ENCODE results near the gene PPFIBP1.
"Not testable (repeated sequence)": the region's sequence is repeated elsewhere in the genome, so short reads cannot be mapped to it uniquely, and the experiment has no call there.

Gene PPFIBP1

DNA sequence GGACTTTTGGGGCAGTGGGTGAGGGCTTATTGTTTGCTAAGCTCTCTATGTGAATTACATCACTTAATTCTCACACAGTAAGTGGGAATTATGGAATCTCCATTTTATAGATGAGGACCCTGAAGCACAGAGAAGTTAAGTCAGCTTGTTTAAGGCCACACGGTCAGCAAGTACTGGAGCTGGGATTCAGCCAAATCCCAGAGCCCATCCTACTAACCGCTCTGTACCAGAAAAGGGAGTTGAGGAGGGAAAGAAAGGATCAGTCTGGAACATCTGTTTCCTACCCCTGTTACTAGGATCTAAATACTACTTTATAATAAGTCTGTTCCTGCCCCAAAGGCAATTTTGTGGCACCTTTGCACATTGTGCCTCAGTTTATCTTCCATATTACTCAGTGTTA lies 42.6 kb downstream of the PPFIBP1 start:
- DNase-seq (ENCODE audit: low read depth in 2 of 2), result no peak

DNA sequence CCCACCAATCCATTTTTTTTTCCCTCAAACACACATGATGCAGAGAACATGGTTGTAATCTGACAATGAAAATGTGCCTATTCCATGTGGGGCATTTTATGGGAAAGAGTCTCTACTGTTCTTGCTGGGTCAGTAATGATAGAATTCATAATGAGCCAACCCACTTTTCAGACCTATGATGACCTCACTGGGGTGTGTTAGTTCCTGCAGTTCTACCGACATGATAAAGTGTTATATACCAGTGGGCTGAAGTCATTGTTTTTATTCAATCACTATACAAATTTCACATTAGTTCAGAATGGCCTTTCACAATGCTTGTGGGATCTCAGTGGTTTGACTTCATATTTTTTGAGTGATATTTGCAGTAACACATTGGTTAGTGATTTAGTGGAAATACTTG lies 47.5 kb downstream of the PPFIBP1 start:
- no peak for DNase-seq (ENCODE audit: low read depth in 2 of 2)

DNA sequence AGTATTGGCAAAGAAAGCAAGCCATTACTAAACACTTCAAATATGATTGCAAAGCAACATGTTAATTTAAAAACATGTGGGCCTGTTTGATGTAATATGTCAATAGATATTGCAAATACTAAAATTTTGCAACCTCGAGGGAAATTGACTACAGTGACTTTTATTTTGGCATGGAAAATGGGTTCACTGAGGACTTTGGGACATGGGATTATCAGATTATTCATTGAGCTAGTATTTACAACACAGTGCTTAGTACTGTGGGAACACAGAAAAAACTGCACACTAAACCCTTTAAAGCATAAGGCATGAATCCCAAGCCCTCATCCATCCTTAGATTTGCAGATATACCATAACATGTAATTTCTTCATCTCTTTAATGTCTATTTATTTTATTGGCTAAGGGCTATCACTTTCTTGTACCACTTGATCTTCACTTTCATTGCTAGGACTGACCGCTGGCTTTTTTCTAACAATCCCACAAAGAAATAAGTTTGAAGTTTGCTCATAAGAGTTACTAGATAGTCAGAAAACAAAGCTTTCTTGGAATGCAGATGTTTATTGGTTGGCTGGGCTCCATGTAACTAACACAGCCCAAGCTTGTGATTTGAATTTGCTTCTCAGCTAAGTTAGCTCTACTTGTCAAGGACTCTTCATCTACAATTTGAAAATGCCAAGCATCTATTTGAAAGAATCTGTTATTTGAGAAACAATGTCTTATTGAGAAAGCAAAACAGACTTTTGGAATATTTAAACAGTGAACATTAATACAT lies 48.7 kb downstream of the PPFIBP1 start:
- no peak for DNase-seq (ENCODE audit: low read depth in 2 of 2)

DNA sequence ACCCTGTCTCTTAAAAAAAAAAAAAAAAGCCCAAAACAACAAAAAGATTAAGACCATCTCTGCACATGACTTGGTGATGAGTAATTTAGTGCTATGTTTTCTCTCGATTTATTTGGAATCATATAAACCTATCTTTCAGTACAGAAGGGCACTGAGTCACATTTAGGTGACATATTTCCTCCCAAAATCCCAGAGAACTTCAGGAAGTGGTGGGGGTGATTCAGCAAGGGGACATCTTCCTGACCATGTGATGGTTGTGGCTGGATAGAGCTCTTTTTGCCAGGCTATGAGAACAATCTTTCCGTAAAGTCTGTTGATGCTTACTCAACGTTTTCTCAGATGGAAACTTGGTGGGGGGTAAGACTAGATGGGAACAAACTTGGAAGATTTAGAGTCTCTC lies 50.0 kb downstream of the PPFIBP1 start:
- no peak for DNase-seq (ENCODE audit: low read depth in 2 of 2)

DNA sequence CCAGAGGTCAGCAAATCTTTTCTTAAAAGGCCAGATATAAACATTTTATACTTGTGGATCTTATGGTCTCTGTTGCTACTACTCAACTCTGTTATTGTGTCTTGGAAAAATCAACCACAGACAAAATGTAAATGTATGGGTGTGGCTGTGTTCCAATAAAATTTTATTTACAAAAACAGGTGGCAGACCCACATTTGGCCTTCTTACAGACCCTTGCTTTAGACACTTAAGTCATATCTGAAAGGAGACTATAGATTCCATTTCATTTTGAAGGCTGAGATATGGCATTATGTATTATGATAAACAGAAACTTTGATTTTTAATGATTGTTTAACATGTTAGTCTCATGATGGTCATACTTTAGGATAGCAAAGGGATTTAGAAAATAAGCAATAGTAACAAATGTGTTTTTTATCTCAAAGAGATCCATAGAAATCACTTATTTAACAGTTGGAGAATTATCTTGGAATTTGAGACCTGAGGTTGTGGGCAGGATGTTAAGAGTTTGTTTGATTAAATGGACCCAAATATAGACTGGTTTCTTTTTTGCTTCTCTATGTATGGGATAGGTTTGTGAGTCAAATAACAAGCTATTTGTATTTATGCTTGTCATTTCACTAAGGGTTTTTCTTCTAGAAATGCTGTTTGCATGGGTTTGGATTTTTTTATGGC lies 51.2 kb downstream of the PPFIBP1 start:
- no peak for DNase-seq (ENCODE audit: low read depth in 2 of 2)

DNA sequence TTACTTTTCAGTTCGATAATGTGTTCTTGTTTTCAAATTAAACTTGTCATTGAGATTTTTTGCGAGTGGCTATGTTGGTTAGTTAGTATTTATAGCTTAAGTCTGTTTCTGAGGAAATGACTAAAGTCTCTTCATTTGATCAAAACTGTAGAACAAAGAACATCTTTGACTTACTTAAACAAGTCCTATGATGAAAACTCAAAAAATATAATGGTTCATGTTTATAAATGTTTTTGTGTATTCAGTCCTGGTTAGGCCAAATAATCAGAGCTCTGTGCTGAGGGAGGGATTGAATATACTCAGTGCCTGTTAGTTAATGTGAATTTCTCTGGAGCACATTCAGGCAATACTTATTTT lies 51.7 kb downstream of the PPFIBP1 start:
- no peak for DNase-seq (ENCODE audit: low read depth in 2 of 2)

DNA sequence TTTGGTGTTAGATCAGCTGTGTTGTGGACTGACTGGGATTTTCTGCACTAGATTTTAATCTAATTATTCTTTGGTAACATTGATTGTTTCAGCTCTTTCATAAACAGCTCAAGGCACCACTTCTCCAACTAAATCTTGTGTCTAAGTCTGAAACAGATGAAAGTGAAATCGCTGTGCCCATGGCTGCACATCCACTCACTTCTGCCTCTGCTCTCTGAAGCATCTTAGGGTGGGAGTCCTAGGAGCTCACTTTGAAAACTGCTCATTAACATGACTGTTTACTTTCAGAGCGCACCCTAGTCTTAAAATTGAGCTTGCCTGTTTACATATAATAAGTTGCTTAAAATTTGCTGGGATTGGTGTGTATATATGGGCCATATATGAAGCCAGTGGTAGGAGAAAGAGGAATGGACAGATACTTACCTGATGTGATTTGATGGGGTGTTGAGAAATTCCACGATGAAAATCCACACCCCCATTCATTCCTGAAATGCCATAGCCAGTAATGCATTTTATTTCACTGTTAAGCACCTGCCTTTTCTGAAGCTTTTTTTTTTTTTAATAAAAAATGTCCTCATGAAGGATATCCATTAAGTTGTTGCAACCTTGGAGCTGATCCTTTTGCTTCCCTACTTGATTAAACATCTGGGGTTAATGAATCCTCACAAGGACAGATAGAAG lies 52.8 kb downstream of the PPFIBP1 start:
- DNase-seq (ENCODE audit: low read depth in 2 of 2), result no peak

DNA sequence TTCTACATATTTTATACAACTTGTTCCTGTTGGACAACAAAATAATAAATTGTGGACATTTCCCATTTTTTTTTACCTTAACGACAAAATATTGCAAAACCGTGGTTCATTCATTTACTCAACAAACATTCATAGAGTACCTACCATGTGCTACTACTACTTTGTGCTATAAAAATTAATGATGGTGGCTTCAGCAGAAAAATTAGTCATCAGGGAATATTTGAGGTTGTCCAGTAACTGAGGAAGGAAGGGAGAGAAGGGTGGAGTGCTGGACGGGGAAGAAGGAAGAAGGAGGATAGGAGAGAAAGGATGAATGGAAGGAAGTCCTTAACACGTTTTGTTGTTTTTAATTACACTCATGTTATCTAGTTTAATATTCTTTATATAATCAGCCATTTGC lies 53.7 kb downstream of the PPFIBP1 start:
- no peak for DNase-seq (ENCODE audit: low read depth in 2 of 2)

DNA sequence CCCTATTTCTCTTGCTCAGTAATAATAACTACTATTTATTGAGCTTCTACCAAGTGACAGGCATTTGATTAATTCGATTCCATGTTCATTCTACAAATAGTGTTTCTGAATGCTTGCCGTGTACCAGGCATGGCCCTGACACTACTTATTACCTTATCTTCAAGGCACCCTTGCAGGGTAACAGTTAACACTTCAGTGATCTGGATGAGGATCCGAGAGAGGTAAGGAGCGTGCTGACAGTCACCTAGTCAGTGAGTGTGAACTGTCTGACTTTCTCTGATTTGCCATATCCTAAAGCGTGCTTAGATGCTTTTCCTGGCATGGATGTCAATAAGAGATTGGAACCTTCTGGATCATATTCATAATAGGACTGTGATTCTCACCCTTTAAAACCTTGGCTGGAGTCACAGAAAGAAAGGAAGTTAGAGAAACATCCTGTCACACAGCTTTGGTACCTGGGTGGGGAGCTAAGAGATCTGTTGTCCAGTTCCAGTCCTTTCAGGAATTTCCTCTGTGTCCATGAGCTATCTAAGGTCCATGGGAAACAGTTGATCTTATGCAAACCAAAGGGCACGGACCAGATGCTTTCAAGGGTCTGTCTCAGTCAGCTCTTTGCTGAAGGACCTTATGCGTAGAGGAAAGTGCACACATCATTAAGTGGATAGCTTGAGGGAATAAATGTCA lies 54.8 kb downstream of the PPFIBP1 start:
- no peak for DNase-seq (ENCODE audit: low read depth in 2 of 2)

DNA sequence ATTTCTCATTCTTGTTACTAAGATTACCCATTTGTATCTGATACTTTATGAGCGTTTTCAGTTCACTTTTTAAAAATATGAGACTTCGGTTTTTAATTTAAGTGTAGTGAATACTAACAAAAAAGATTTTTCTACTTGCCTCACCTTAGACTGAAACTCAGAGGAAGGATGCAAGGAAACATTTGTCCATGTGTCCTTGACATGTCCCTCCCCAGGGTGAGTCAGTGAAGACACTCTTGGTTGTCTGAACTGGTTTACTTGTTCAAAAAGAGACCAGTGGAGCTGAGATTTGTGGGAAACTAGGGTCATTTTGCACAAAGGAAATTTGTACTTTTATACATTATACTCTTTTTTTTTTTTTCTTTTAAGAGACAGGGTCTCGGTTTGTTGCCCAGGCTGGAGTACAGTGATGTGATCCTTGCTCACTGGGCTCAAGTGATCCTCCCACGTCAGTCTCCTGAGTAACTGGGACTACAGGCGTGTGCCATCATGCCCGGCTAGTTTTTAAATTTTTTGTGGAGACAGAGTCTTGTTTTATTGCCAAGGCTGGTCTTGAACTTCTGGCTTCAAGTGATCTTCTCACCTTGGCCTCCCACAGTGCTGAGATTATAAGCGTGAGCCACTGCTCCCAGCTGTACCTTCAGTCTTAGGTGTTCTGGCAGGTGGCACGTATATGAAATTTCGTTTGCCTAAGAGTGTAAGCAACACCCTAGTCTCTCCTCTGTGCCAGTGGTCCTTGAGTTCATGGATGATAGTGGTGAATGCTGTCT lies 56.7 kb downstream of the PPFIBP1 start:
- DNase-seq (ENCODE audit: low read depth in 2 of 2), result no peak

DNA sequence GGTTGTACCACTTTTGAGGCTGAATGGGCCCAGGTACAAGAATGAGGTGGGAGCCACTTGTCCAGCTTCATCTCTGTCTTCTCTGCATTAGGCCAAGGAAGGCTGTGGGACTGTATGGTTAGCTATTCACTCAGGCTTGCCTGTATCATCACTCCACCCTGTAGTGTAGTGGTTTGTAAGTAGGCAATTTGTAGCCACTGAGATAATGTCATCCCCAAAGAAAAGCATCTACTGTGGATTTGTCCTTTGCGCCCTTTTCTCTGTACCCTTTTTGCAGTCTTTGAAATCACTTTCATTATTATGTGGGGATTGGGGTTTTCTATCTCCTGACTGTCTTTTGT lies 57.3 kb downstream of the PPFIBP1 start:
- DNase-seq (ENCODE audit: low read depth in 2 of 2), result not testable (repeated sequence)

DNA sequence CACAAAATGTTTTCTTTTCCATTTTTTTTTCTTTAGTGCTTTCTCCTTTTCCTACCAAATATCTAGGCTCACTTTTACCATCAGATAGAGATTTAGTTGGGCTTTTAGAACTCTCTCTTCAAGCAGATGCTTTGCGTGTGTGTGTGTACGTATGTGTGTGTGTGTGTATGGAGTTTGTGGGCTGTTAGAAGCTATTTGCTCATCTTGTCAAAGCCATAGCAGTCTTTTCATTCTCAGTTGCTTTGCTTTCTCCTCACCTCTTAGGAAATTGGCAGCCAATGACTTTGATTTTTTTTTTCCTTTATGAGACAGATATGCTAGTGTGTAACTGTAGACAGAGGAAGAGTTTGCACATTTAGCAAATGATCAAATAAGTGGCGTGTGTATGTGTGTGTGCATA lies 57.8 kb downstream of the PPFIBP1 start:
- not testable (repeated sequence) for DNase-seq (ENCODE audit: low read depth in 2 of 2)

DNA sequence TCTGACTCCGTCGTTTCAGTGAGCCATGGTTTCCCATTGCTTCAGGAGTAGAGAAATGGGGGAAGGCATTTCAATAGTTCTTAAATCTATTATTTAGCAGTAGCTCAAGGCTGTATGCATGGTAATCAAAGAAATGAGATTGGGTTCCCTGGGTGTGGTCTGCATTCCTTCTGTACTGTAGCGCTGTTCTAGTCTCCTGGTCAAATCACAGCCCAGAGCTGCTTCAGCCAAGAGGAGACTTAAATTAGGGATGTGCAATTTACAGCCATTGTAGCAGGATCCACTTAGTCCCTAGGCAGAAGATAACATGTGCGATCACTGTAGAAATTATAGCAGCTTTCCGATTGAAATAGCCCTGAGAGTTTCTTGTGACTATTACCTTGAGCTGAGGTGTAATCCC lies 58.4 kb downstream of the PPFIBP1 start:
- DNase-seq (ENCODE audit: low read depth in 2 of 2), result not testable (repeated sequence)

DNA sequence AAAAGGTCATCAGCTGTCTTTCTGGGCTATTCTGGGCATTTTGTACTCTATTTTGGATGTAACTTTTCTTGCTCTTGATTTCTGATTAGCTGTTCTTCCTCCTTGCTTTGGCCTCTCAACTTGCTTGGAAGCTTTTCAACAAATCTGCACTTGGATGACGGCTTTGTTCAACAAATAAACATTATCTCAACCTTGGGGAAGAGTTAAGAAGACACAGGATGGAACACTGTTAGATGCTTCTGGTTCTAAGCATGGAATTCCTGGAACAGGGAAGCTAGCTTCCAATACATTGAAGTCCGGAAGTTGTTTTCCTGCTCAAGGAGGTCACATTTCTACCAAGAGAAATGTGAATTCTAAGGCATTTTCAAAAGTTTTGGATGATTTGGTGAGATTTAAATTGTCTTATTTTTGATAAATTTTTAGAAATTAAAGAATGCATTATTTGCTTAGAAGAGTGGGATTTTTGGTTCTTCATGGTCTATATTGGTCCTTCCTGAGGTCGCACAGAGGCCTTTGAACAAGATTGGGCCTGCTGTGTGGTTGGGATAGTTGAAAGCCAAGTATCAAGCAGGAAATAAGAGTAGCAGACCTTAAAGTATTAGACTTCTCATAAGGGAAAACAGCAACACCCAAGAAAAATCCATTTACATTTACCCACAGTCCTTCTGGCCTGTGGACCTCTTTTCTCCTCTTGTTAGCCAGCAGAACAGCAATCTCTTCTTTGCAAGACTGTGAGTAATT lies 59.2 kb downstream of the PPFIBP1 start:
- no peak for DNase-seq (ENCODE audit: low read depth in 2 of 2)

DNA sequence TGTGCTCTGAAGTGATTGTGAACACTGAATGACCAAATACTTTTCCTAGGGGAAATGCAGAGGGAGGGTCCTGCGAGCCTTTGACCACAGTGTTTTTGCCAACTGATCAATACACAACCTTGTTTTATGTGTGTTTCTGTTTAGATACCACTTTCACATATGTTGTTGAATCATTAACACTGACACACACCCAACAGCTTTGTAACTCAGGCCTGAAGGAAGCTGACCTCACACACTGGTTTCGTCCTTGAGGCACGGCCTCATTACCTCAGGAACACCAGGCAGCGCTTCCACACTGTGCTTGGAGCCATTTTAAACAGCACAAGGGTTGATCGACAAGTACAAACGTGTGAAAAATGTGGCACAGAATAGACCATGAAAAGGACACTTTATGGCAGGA lies 60.0 kb downstream of the PPFIBP1 start:
- DNase-seq (ENCODE audit: low read depth in 2 of 2), result no peak

DNA sequence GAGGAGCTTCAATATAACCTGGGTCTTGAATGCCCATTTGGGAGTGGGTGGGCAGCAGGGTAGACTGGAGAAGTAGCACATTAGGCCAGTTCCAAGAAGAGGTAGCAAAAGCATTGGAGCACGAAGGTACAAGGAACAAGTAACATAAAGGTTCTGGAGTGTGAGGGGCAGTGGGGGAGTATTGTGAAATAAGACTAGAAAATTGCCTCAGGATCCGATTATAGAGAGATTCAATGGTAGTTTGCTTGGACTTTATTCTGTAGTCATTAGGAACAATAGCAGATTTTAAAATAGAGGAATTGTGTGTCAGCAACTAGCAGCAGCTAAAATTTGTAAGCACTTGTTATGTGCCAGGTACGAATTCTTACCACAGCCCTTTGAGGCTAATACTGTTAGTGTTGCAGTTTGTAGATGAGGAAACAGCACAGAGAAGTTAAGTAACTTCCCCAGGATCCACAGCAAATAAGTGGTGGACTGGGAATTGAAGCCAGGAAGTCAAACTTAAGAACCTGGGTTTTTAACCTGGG lies 61.8 kb downstream of the PPFIBP1 start:
- no peak for DNase-seq (ENCODE audit: low read depth in 2 of 2)

DNA sequence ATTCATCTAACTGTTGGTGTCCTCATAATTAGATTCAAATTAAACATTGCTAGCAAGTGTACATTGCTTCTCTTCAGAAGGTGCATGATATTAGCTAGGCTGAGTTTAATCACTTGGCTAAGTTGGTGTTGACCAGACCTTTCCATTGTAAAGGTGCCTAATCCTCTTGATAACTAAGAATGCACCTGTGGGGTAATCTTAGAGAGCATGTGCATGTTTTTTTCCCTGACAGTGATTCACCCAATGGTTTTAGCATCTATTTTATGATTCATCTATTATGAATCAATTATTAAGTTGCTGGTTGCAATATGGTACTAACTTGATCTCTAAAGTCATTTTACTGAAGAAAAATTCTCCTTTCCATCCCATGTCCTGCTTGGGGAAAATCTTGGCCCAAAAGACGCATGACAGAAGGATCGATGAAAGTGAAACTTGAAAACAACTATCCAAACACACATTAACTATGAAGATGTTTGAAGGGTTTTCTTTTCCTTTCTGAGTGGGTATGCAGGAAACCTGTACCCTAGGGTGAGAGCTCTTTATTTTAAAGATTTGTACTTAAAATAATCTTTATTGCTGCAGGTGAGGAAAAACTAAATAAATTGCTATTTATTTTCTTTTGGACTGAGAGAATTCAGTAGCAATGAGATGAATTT lies 64.2 kb downstream of the PPFIBP1 start:
- DNase-seq (ENCODE audit: low read depth in 2 of 2), result not testable (repeated sequence)

DNA sequence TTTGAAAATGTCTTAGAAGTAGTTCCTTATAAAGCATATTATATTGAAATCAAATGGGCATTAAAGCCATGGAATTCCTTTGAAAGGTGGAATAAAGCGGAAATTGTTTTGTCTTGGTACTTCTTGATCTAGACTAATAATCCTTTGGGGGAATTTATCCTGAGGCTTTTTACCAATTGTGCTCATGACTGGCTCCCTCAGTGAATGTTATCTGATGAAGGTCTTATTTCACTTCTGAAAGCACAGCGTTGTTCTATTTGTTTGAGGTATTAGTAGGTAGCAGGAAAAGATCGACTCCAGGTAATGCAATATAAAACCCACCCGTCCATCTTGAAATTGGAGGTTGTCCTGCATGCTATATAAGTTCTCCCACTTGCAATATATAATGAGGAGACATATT lies 64.8 kb downstream of the PPFIBP1 start:
- no peak for DNase-seq (ENCODE audit: low read depth in 2 of 2)

DNA sequence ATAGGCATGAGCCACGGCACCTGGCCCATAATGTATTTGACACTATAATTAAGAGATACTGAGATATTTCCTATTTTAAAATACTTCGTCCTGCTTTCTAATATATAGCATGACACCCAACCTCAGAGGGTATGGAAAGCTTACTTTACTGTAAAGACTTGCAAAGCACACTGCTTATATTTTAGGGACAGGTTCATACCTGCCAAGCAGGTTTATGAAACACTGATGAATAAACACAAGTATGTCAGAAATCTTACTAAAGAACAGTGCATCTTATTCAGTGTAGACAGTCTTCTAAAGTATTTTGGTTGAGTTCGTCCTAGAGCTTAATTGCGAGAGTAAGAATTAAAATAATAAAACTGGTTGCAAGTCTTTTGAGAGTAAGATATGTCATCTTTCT lies 65.4 kb downstream of the PPFIBP1 start:
- no peak for DNase-seq (ENCODE audit: low read depth in 2 of 2)

DNA sequence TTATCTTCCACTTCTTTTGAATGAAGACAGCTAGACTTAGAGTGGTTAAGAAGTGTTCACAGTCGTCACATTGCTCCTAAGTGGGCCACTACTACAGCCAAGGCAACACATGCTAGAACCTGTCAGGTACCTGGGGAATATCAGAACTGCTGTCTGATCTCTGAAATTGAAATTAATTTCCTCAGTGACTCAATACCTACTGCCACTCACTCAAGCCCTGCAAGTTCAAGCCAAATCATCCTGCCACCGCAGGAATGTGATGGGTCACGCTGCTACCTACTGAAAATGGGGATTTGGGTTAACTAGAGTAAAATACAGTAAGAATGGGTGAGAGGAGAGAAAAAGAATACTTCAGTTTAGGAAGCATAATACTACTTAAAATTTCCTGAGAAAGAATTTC lies 67.7 kb downstream of the PPFIBP1 start:
- DNase-seq (ENCODE audit: low read depth in 2 of 2), result not testable (repeated sequence)
